Nephron progenitor cell (in vitro differentiated cells): ENCODE measurements around the gene PAK5.

ENCODE experiments used
- DNase-seq: peaks from one replicate; pipeline ENCODE4 v3.0.0; 2021
- H3K27ac Mint-ChIP-seq: 2 replicates; pipeline ENCODE4 v1.8.0; 2021; ENCODE audit warnings: mild to moderate bottlenecking, moderate library complexity, mixed read lengths
- H3K27me3 Mint-ChIP-seq: 2 replicates; pipeline ENCODE4 v1.8.0; 2021; ENCODE audit warnings: mild to moderate bottlenecking, low read depth, mixed read lengths; ENCODE audit not compliant: poor library complexity
- H3K36me3 Mint-ChIP-seq: 2 replicates; pipeline ENCODE4 v1.8.0; 2021; ENCODE audit warnings: low read depth, mixed read lengths
- H3K4me1 Mint-ChIP-seq: 2 replicates; pipeline ENCODE4 v1.8.0; 2021; ENCODE audit warnings: mixed read lengths
- H3K4me3 Mint-ChIP-seq: 2 replicates; pipeline ENCODE4 v1.8.0; 2021; ENCODE audit warnings: mild to moderate bottlenecking, moderate library complexity, mixed read lengths
- H3K9me3 Mint-ChIP-seq: 2 replicates; pipeline ENCODE4 v1.8.0; 2021; ENCODE audit warnings: mild to moderate bottlenecking, moderate library complexity, mixed read lengths
- CTCF ChIP-seq: fragments of 200-600 bp; sonication (generic); IDR thresholded peaks from 2 replicates; pipeline ENCODE4 v1.5.0; 2021; ENCODE audit warnings: antibody characterized with exemption

The PAK5 gene

GRCh38 chr20:9594284-9594875 lies 244.5 kb downstream of the PAK5 start:
- no peak for DNase-seq

GRCh38 chr20:9592419-9592818 lies 246.5 kb downstream of the PAK5 start:
- Mint-ChIP-seq H3K4me3 (no peak overlapping the region), H3K36me3 (no peaks in the 10 kb centered on the region), H3K27me3 (peaks cover 4% of the 10 kb centered on the region), H3K4me1 (no peaks in the 10 kb centered on the region), H3K9me3 (no peaks in the 10 kb centered on the region), H3K27ac (no peak overlapping the region)
- no peak for TF ChIP-seq CTCF
- no peak for DNase-seq

More at GRCh38 chr20:9594284-9594875, 244.5 kb downstream of the PAK5 start:
- no peak overlapping the region for H3K4me3 Mint-ChIP-seq
- no peaks in the 10 kb centered on the region for H3K4me1 Mint-ChIP-seq
- peaks cover 7% of the 10 kb centered on the region for H3K27me3 Mint-ChIP-seq
- H3K36me3 Mint-ChIP-seq = no peaks in the 10 kb centered on the region
- no peak for TF ChIP-seq CTCF
- H3K27ac Mint-ChIP-seq = no peak overlapping the region
- peaks cover 4% of the 10 kb centered on the region for H3K9me3 Mint-ChIP-seq

- Mint-ChIP-seq H3K4me1 (no peaks in the 10 kb centered on the region), H3K36me3 (no peaks in the 10 kb centered on the region), H3K4me3 (no peak overlapping the region), H3K27ac (no peak overlapping the region), H3K9me3 (no peaks in the 10 kb centered on the region), H3K27me3 (peaks cover 3% of the 10 kb centered on the region)
- DNase-seq = no peak
- TF ChIP-seq CTCF = no peak
These were observed 247.8 kb downstream of the PAK5 start for GRCh38 chr20:9591080-9591479.

- H3K27ac Mint-ChIP-seq = no peak overlapping the region
- H3K4me1 Mint-ChIP-seq = no peaks in the 10 kb centered on the region
- H3K4me3 Mint-ChIP-seq = no peak overlapping the region
- peaks cover 3% of the 10 kb centered on the region for H3K27me3 Mint-ChIP-seq
- no peaks in the 10 kb centered on the region for H3K9me3 Mint-ChIP-seq
- H3K36me3 Mint-ChIP-seq = no peaks in the 10 kb centered on the region
- no peak for TF ChIP-seq CTCF
- no peak for DNase-seq
These were observed 248.7 kb downstream of the PAK5 start for GRCh38 chr20:9590189-9590588.

GRCh38 chr20:9588706-9589105 lies 250.2 kb downstream of the PAK5 start:
- Mint-ChIP-seq H3K4me1 (no peaks in the 10 kb centered on the region), H3K27me3 (peaks cover 3% of the 10 kb centered on the region), H3K4me3 (no peak overlapping the region), H3K36me3 (no peaks in the 10 kb centered on the region), H3K27ac (no peak overlapping the region), H3K9me3 (no peaks in the 10 kb centered on the region)
- no peak for TF ChIP-seq CTCF
- no peak for DNase-seq

- Mint-ChIP-seq H3K27me3 (peaks cover 7% of the 10 kb centered on the region), H3K4me1 (no peaks in the 10 kb centered on the region), H3K4me3 (no peak overlapping the region), H3K9me3 (no peaks in the 10 kb centered on the region), H3K36me3 (no peaks in the 10 kb centered on the region), H3K27ac (no peak overlapping the region)
- TF ChIP-seq CTCF = no peak
- DNase-seq = no peak
These were observed 255.7 kb downstream of the PAK5 start for GRCh38 chr20:9583151-9583550.
